GM19238 (cell line): Measurements from ENCODE around the gene CHRNB4.

ENCODE experiments used
- DNase-seq: peaks from one replicate; pipeline ENCODE4 v3.0.0; 2011; ENCODE audit warnings: low spot score; ENCODE audit not compliant: insufficient read length

Gene CHRNB4

DNA sequence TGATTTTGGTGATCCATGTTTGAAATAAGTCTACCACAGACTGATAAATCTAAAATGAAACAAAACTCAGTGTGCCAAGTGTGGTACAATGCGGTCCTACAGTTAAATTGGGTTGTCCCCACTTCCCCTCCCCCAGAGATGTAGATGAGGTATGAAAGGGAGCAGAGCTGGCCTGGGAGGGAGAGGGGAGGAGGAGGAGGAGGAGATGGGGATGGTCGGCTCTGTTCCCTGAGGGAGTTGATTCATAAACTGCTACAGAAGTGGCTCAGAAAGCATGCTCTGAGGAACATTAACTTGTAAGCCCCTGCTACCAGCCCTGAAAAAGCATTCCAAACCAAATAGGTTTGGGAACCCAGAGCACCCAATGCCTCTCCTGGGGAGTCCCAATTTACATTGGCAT, 28.0 kb upstream of the CHRNB4 start:
- DNase-seq = no peak

- DNase-seq = no peak
Observed at GRCh38 chr15:78667578-78668236, 26.7 kb upstream of the CHRNB4 start.

- DNase-seq = no peak
Observed at GRCh38 chr15:78666010-78666409, 25.0 kb upstream of the CHRNB4 start.

- no peak for DNase-seq
Observed at GRCh38 chr15:78663703-78664102, 22.7 kb upstream of the CHRNB4 start.

GRCh38 chr15:78662028-78662427, 21.0 kb upstream of the CHRNB4 start:
- DNase-seq = no peak

- DNase-seq = no peak
Observed at GRCh38 chr15:78661001-78661400, 20.0 kb upstream of the CHRNB4 start.

- DNase-seq = no peak
Observed at GRCh38 chr15:78660584-78660983, 19.6 kb upstream of the CHRNB4 start.

DNA sequence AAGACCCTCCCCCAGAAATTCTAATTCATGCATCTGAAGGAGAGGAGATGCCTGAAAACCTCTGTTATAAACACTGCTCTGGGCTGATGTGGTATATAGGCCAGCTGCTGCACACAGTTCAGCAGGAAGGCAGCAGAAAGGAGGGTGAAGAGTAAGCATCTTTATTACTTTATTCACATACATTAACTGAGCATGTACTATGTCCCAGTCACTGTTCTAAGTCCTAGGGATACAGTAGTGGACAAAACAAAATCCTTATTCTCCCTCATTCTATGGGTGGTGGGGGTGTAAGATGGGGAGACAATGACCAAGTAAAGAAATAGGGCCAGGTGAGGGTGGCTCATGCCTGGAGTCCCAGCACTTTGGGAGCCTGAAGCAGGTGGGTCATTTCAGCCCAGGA, 17.8 kb upstream of the CHRNB4 start:
- no peak for DNase-seq

GRCh38 chr15:78654272-78654671, 13.3 kb upstream of the CHRNB4 start:
- DNase-seq = no peak

- DNase-seq = no peak
Observed at GRCh38 chr15:78651930-78652615, 11.1 kb upstream of the CHRNB4 start.

DNA sequence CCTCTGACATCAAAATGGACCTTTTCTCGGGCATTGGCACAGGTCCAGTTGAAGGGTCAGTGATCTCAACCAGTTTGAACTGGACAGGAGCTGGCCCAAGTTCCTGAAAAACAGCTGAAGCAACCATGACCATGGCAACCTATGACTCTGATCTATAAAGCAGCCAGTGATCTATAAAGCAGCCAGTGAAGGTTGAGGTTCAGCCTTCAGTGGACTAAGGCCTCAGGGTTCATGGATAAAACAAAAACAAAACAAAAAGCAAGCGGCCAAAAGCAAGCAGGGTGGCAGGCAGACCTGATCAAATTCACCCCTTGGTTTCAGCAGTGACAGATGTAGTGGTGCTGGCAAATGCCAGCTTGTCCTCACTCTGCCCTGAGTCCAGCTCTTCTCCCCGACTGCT, 10.0 kb upstream of the CHRNB4 start:
- DNase-seq = no peak

DNA sequence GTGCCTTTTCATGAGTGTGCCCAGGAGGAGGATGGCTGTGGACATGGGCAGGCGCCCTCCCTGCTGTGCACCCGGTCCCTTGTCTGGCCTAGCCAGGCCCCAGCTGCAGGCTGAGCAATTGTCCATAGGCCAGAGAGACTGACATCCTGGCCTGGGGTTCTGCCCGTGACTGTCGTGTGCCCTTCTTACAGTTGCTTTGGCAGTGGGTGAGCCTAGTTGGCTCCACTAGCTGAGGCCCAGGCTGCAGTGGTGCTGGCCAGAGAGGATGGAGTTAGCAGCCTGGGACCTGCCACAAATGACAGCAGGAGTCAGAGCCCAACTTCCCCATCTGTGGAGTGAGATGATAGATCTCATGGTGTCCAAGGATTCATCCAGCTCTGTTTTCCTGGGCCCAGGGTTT, 9.0 kb upstream of the CHRNB4 start:
- no peak for DNase-seq

- no peak for DNase-seq
Observed at GRCh38 chr15:78645009-78645408, 4.0 kb upstream of the CHRNB4 start.

GRCh38 chr15:78642331-78642730, 1.3 kb upstream of the CHRNB4 start:
- no peak for DNase-seq

GRCh38 chr15:78641749-78642275, 802 bp upstream of the CHRNB4 start:
- no peak for DNase-seq

DNA sequence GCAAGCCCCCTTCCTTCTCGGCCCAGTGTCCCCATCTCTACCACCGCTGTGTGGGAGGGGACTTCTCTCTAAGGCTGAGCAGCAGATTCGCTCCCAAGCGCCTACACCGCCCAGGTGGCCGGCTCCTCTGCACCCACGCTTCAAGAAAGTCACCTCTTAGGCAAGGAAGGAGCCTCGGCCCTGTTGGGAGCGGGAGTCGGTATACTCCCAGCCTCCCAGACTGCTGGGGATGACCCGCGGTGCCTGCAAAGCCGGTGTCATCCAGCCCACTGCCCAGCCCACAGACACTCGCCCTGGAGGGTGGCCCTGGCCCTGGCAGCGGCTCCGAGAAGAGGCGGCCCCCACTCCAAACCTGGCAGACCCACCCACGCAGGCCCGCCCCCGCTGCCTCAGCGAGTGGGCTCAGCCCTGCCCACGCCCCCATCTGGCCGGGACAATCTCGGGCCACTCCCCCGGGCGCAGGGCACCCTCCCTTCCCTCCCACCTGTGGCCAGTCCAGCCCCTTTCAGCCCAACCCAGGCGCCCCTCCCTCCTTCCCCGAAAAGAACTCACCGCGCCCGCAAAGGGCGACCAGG, 396 bp downstream of the CHRNB4 start:
- no peak for DNase-seq

DNA sequence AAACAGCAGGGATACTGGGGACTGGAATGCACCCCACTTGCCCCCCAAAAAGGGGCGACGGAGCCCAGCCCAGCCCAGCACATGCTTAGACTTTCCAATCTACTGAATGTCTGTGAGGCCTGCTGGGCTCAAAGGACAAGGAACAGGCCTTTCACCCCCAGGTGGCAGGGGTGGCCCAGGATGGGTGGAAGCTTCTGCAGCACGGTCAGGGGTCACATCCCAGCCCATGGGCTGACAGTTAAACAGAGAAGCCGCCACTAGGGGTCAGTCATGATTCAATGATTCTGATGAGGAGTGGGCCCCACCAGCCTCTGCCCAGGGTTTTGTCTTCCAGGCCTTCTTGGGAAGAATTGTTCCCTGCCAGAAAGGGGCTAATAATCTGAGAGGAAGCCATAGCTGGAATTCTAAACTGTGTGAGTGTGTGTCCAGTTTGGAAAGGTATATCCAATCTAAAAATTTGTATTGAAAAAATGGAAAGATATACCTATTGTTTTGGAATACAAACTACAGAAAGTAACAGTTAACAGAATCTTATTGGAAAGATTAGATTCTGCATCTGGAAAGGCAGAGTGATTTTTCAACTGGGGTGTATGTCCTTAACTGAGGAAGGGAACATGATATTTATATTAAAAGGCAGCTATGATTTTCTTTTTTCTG, 2.2 kb downstream of the CHRNB4 start:
- peak; percentile 58 for DNase-seq

- no peak for DNase-seq
Observed at GRCh38 chr15:78637776-78638435, 3.1 kb downstream of the CHRNB4 start.

DNA sequence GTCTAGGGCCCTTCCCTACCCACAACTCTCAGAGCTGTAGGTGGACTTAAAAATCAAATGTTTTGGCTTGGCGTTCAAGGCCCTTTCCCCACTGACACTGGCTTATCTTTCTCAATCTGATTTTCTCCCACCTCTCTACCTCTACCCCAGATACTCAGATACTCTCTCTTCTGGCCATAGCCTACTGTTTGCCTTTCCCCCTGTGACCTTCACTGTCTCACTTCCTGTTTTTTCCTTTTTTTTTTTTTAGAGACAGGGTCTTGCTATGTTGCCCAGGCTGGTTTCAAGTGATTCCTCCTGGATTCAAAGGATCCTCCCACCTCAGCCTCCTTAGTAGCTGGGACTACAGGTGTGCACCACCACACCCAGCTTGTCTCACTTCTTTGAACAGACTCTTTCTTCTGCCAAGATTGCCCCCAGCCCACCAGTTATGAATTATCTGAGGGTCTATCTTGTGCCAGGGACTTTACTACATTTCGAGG, 4.6 kb downstream of the CHRNB4 start:
- no peak for DNase-seq

- no peak for DNase-seq
Observed at GRCh38 chr15:78635346-78635745, 5.7 kb downstream of the CHRNB4 start.
